DND-41 (cell line): ENCODE measurements around the gene SPSB1.
A peak's percentile ranks its signal among the peaks of the same experiment; 100 is the strongest.

Source experiments
- ATAC-seq: fragments of 200-7000 bp; cut with Tn5 transposase; 3 replicates; pipeline ENCODE4 v1.9.1; 2021; ENCODE audit warnings: low read depth; ENCODE audit not compliant: insufficient read depth
- DNase-seq: peaks from one replicate; pipeline ENCODE4 v3.0.0-alpha.2; 2020
- H2AFZ ChIP-seq: 2 replicates; pipeline ENCODE4 v1.6.0; 2012; ENCODE audit warnings: low read depth, low read length
- H3K27ac ChIP-seq: 2 replicates; pipeline ENCODE4 v1.5.1; 2012; ENCODE audit warnings: low read length, inconsistent platforms
- H3K27me3 ChIP-seq: fragments of 200-600 bp; sonication (generic); 2 replicates; pipeline ENCODE4 v1.6.0; 2012; ENCODE audit warnings: low read length, mild to moderate bottlenecking, inconsistent platforms; ENCODE audit not compliant: insufficient read depth, poor library complexity
- H3K36me3 ChIP-seq: 2 replicates; pipeline ENCODE4 v1.5.1; 2012; ENCODE audit warnings: low read length, inconsistent platforms; ENCODE audit not compliant: insufficient read depth
- H3K4me1 ChIP-seq: 2 replicates; pipeline ENCODE4 v1.5.1; 2012; ENCODE audit warnings: mild to moderate bottlenecking, low read length; ENCODE audit not compliant: insufficient read depth
- H3K4me2 ChIP-seq: 2 replicates; pipeline ENCODE4 v1.6.0; 2012; ENCODE audit warnings: mild to moderate bottlenecking, moderate library complexity, low read length, inconsistent platforms; ENCODE audit not compliant: insufficient read depth
- H3K4me3 ChIP-seq, 2 experiments: fragments of 200-600 bp in 1 of 2; shearing (Covaris generic) in 1 of 2; 2 replicates each; pipeline ENCODE4 v1.5.1; 2012 to 2016; ENCODE audit warnings: inconsistent platforms in 2 of 2, low read length in 2 of 2, mild to moderate bottlenecking in 2 of 2, low read depth in 1 of 2, moderate library complexity in 1 of 2
- H3K79me2 ChIP-seq: 2 replicates; pipeline ENCODE4 v1.6.0; 2012; ENCODE audit warnings: low read length, inconsistent platforms; ENCODE audit not compliant: insufficient read depth
- H3K9ac ChIP-seq: 2 replicates; pipeline ENCODE4 v1.6.0; 2012; ENCODE audit warnings: low read depth, mild to moderate bottlenecking, inconsistent platforms, low read length, moderate library complexity
- H3K9me3 ChIP-seq: 2 replicates; pipeline ENCODE4 v1.5.1; 2012; ENCODE audit warnings: low read length, moderate library complexity, mild to moderate bottlenecking, inconsistent platforms; ENCODE audit not compliant: insufficient read depth, severe bottlenecking
- H4K20me1 ChIP-seq: 2 replicates; pipeline ENCODE4 v1.6.0; 2012; ENCODE audit warnings: low read length; ENCODE audit not compliant: insufficient read depth
- EZH2 ChIP-seq: IDR thresholded peaks from 3 replicates; pipeline ENCODE4 v1.6.1; 2012; ENCODE audit warnings: borderline replicate concordance, low read depth, mild to moderate bottlenecking, moderate library complexity, low read length, inconsistent platforms; ENCODE audit not compliant: severe bottlenecking
- TF ChIP-seq, protein P1 (sequence below): IDR thresholded peaks from 2 replicates; pipeline ENCODE4 v1.5.1; 2012; ENCODE audit warnings: borderline replicate concordance, low read length, moderate library complexity, mild to moderate bottlenecking; ENCODE audit not compliant: poor library complexity, severe bottlenecking; ENCODE audit errors: extremely low read depth

The SPSB1 gene

GRCh38 chr1:9413877-9414213 is 121.2 kb downstream of the SPSB1 start:
- Histone ChIP-seq H3K4me1 (peaks cover 85% of the 10 kb centered on the region), H4K20me1 (no peaks in the 10 kb centered on the region), H3K27me3 (no peaks in the 10 kb centered on the region), H3K9ac (peak overlapping the region; percentile 54), H3K27ac (peak overlapping the region; percentile 97), H3K9me3 (no peaks in the 10 kb centered on the region), H3K36me3 (no peaks in the 10 kb centered on the region), H3K4me2 (peak overlapping the region; percentile 58), H3K79me2 (peaks cover 27% of the 10 kb centered on the region), H3K4me3 (peak overlapping the region in 1 of 2 experiments; percentile 34; a peak in 2 of 4 replicates), H2AFZ (no peak overlapping the region)
- no peak; the same call in 1 of the 3 replicates for ATAC-seq
- TF ChIP-seq, protein P1, sequence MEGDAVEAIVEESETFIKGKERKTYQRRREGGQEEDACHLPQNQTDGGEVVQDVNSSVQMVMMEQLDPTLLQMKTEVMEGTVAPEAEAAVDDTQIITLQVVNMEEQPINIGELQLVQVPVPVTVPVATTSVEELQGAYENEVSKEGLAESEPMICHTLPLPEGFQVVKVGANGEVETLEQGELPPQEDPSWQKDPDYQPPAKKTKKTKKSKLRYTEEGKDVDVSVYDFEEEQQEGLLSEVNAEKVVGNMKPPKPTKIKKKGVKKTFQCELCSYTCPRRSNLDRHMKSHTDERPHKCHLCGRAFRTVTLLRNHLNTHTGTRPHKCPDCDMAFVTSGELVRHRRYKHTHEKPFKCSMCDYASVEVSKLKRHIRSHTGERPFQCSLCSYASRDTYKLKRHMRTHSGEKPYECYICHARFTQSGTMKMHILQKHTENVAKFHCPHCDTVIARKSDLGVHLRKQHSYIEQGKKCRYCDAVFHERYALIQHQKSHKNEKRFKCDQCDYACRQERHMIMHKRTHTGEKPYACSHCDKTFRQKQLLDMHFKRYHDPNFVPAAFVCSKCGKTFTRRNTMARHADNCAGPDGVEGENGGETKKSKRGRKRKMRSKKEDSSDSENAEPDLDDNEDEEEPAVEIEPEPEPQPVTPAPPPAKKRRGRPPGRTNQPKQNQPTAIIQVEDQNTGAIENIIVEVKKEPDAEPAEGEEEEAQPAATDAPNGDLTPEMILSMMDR, result no peak
- no peak for TF ChIP-seq EZH2
- no peak for DNase-seq

GRCh38 chr1:9416506-9416905 is 123.8 kb downstream of the SPSB1 start:
- no peaks in the 10 kb centered on the region for H4K20me1 ChIP-seq
- H3K4me2 ChIP-seq, result peak overlapping the region; percentile 59
- H3K79me2 ChIP-seq, result peaks cover 32% of the 10 kb centered on the region
- H3K36me3 ChIP-seq, result no peaks in the 10 kb centered on the region
- TF ChIP-seq, protein P1, result no peak
- no peak for TF ChIP-seq EZH2
- no peak overlapping the region for H2AFZ ChIP-seq
- peak overlapping the region; percentile 48 for H3K9ac ChIP-seq
- H3K27ac ChIP-seq, result peak overlapping the region; percentile 89
- DNase-seq (peak; percentile 65), ATAC-seq (no peak)
- no peaks in the 10 kb centered on the region for H3K27me3 ChIP-seq
- no peaks in the 10 kb centered on the region for H3K9me3 ChIP-seq
- H3K4me3 ChIP-seq, result peak overlapping the region in 1 of 2 experiments; percentile 52; a peak in 2 of 4 replicates
- peaks cover 99% of the 10 kb centered on the region for H3K4me1 ChIP-seq

DNA sequence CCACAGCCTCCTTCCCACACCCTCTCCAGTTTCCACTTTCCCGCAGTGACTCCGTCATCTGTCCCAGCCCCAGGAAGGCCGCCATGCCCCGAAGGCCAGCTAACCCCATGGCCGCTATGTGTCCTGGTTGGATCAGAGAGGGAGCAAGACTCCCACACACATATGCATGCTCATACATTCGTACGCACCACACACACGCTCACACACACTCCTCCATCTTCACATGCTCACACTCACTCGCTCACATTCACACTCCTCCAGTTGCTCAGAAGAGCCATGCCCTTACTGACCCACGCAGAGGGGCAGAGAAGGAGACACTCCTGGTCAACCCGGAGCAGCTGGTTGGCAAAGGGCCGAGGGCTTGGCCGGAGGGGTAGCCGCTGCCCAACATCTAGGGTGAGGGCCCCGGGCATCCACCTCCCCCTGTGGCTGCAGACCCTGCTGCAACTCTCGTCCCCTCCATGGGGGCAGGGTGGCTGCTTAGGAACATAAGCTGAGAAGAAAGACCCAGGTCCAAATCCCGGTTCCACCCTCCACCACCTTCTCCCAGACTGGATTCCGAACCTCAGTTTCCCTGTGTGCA is 124.3 kb downstream of the SPSB1 start:
- peak overlapping the region; percentile 59 for H3K4me2 ChIP-seq

More for the DNA sequence above, 124.3 kb downstream of the SPSB1 start:
- peaks cover 99% of the 10 kb centered on the region for H3K4me1 ChIP-seq
- H3K9ac ChIP-seq, result peak overlapping the region; percentile 48
- H3K79me2 ChIP-seq, result peaks cover 29% of the 10 kb centered on the region
- H3K9me3 ChIP-seq, result no peaks in the 10 kb centered on the region
- H4K20me1 ChIP-seq, result no peaks in the 10 kb centered on the region
- DNase-seq, result no peak
- no peak for TF ChIP-seq EZH2
- TF ChIP-seq, protein P1, result no peak
- no peaks in the 10 kb centered on the region for H3K36me3 ChIP-seq
- H2AFZ ChIP-seq, result no peak overlapping the region
- peak overlapping the region; percentile 89 for H3K27ac ChIP-seq
- peak overlapping the region in 1 of 2 experiments; percentile 52; a peak in 2 of 4 replicates for H3K4me3 ChIP-seq
- H3K27me3 ChIP-seq, result no peaks in the 10 kb centered on the region
- no peak for ATAC-seq
